ENCODE measurements around the gene BACE2. TPM values are rescaled to one million over a fixed set of nuclear protein-coding genes. Genes with fewer than 3 reads are reported as not detected.
A peak's percentile ranks its signal among the peaks of the same experiment; 100 is the strongest.

The BACE2 gene
- total RNA-seq, 1 experiment from 2014 or later: 33.8 TPM

GRCh38 chr21:41321211-41321907 is 153.4 kb downstream of the BACE2 start:
- in situ Hi-C loops (cut with HindIII; ENCODE audit: low pct_unique_long_range_greater_than_20kb, low sequenced_read_pairs): no loop called here
- DNase-seq (ENCODE audit: low read depth): no peak

GRCh38 chr21:41321908-41322495 is 154.0 kb downstream of the BACE2 start:
- DNase-seq (ENCODE audit: low read depth): no peak
- in situ Hi-C loops (cut with HindIII; ENCODE audit: low pct_unique_long_range_greater_than_20kb, low sequenced_read_pairs): no loop called here

GRCh38 chr21:41322496-41323382 is 154.8 kb downstream of the BACE2 start:
- no peak for DNase-seq (ENCODE audit: low read depth)
- in situ Hi-C loops (cut with HindIII; ENCODE audit: low pct_unique_long_range_greater_than_20kb, low sequenced_read_pairs): no loop called here

GRCh38 chr21:41325138-41325912 is 157.4 kb downstream of the BACE2 start:
- DNase-seq (ENCODE audit: low read depth): no peak
- in situ Hi-C loops (cut with HindIII; ENCODE audit: low pct_unique_long_range_greater_than_20kb, low sequenced_read_pairs): no loop called here

GRCh38 chr21:41326414-41327080 is 158.6 kb downstream of the BACE2 start:
- in situ Hi-C loops (cut with HindIII; ENCODE audit: low pct_unique_long_range_greater_than_20kb, low sequenced_read_pairs): no loop called here
- no peak for DNase-seq (ENCODE audit: low read depth)

- in situ Hi-C loops (cut with HindIII; ENCODE audit: low pct_unique_long_range_greater_than_20kb, low sequenced_read_pairs): no loop called here
- no peak for DNase-seq (ENCODE audit: low read depth)
These were observed 159.8 kb downstream of the BACE2 start for GRCh38 chr21:41327753-41328152.

- DNase-seq (ENCODE audit: low read depth): peak; percentile 4
- in situ Hi-C loops (cut with HindIII; ENCODE audit: low pct_unique_long_range_greater_than_20kb, low sequenced_read_pairs): no loop called here
These were observed 161.0 kb downstream of the BACE2 start for GRCh38 chr21:41328660-41329607.

Other genes with a start within 250 kb of the BACE2 start
- not detected in 2 replicates for gene FAM3B, start 148.6 kb downstream of the BACE2 start, total RNA-seq (2014; rRNA removed; shearing (Covaris generic); ENCODE audit: low replicate concordance)
- 1.2 and 4.9 TPM in 2 replicates for gene MX2, start 193.9 kb downstream of the BACE2 start, total RNA-seq (2014; rRNA removed; shearing (Covaris generic); ENCODE audit: low replicate concordance)

All from Caki2 (cell line).